CD4-positive, alpha-beta T cell treated with Interleukin-17A for 4 hours (primary cell): Measurements from ENCODE around the gene EEF1G.
A peak's percentile ranks its signal among the peaks of the same experiment; 100 is the strongest.
"Not testable (repeated sequence)": the region's sequence is repeated elsewhere in the genome, so short reads cannot be mapped to it uniquely, and the experiment has no call there.

ENCODE experiments used
- DNase-seq: peaks from one replicate; pipeline ENCODE4 v3.0.0-alpha.2; 2020; ENCODE audit warnings: mixed read lengths

EEF1G gene

DNA sequence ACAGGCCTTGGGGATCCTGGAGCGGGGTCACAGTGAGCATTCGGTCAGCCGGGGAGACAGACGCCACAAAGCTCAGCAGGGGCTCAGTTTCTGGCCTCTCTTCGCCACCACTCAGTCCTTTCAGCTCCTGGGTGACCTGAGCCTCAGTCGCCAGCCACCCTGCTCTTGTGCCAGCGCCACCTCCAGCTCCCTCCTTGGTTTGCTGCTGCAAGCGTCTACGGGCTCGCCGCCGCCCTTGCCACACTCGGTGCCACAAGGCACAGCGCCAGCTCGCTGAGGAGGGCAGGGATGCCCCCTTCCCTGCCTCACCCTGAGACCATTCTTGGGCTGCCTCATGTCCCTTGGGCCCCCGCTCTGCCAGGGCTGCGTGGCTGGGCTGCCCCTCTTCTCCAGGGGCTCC lies 1.5 kb upstream of the EEF1G start:
- no peak for DNase-seq

DNA sequence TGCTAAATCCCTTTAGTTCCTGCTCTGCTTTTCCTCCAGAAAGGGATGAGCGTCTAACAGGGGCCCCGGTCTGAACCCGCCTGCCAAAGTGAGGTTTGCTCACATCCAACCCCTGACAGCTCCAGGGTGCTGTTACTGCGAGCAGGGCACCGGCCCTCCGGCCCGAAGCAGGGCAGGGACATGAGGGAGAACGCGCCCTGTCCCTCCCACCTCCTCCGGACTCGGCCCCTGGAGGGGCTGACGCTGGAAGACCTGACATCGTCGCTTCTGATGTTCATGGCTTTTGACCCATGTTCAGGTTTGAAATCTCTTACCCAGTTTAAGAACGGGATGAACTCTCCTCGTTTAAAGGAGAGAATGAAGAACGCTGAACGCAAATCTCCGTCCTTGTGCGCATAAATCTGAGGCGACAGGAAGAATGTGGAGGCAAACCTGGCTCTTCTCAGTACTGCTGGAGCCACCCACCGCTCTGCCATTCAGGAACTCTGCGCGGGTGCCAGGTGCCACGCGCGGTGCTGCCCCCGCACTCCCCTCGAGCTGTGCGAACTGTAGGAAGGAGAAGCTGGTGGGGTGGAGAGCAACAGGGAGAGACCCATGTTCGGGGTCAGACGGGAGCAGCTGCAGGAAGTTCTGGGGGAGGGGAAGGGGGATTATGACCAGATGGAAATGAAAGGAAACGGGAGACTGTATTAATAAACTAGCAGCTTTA lies 826 bp upstream of the EEF1G start:
- no peak for DNase-seq

DNA sequence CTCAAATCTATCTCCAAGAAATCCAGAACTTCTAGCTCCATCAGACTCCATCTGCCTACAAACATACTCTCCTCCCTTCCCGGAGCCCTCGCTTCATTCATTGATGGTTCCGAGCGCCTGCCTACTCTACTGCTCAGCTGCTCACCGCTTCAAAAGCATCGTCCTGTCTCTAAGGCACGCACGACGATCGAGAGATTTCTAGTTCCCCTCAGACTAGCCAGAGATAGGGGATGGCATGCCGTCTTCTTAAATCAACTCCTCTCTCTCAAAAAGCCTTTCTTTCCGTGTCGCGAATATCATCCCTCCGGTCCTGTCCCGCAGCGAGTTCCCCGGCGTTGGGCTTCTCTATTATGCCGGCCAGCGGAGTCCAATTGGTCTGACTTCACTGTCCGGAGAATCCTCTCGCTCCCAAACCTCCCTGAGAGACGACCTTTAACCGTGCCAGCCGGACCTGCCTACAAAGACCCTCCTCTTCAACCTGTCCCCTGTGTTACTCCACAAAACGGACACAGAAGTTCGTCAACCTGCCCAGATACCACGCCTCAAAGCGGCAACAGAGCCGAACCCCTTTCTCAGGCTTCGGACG lies 592 bp downstream of the EEF1G start:
- no peak for DNase-seq

DNA sequence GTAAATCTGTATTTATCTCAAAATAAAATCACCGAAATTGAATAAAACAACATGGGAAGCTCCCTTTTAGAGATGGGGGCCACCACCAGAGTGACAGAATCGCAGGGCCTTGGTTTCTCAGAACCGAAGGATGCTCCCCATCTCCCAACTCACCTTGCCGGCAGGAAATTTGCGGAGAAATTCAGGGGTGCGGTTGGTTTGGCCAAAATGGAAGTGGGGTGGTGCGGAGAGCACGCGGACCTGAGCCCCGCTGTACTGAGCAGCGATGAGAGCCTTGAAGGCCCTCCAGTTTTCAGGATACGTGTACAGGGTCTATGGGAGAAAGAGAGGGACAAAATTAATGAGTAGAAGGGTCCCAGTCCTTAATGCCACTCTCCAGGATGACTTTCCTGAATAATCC lies 1.3 kb downstream of the EEF1G start:
- no peak for DNase-seq

DNA sequence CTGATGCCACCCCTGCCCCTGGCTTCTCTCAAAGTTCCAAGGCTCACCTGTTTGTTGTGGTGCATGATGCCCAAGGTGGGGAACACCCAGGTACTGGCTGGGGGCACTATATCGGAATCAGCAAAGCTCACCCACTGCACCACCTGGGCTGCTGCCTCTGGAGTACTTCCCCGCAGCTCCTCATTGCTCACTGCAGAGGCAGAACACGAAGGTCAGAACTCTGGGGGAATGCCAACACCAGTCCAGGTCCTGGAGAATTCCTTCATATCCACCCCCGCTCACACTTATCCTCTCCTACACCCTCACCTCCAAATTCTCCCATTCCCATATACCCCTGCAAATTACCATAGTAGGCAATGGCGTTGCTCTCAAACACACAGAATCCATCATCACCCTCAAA lies 2.2 kb downstream of the EEF1G start:
- not testable (repeated sequence) for DNase-seq

DNA sequence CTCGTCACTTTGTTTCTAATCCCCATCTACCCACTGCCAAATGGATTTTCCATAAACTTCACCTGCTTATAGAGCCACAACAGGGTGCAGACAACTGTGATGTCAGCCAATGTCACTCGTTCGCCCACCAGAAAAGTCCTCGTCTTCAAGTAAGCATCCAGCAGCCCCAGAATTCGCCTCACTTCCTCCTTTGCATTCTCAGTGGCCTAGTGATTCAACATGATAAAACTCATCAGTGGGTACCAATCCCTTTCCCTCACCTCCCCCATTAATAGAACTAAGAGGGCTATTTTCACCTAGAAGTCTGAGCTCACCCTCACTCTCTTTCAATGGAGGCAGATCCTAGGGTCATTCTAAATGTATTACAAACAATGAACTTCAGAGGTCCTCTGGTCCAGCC lies 2.8 kb downstream of the EEF1G start:
- not testable (repeated sequence) for DNase-seq

DNA sequence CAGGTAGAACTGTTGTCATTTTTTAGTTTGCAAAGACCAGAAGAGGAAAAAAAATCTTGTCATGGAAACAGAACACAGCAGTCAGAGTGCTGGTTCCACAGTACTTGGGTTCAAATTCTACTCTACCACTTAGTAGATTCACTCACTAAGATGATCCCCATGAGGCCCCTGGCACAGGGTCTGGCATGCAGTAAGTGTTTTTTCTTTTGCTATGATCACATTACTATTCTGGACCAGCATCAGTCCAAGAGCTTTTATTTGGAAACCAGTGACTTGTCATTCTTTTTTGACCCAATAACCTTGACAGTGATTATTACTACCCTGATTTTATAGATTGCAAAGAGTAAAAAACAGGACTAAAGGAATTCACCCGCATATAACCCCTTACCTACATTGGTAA lies 4.1 kb downstream of the EEF1G start:
- DNase-seq, result no peak

DNA sequence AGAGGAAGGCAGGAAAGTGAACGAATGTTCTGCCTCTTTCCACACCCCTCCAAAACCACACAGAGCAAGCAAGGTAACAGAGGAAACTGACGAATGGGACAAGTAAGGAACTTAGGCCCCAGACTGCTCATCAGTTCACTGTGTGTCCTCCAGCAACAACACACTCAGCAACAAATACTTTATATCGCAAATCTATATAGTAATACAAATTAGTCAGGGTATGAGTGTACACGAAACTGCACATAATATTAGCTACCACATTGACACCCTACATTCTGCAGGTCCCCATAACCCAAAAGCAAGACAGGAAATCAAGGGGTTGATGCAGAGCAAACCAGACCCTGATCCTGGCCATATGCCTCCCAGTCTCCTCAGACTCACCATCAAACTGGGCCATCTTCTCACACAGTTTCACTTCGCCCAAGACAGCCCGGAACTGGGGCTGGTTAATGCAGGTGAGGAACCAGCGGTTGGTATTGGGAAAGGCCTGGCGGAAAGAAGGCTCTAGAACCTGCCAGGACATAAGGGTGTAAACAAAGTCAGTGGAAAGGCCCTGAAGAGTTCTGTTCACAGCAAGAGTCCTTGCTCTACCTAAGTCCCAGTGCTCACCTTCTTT lies 6.6 kb downstream of the EEF1G start:
- no peak for DNase-seq

DNA sequence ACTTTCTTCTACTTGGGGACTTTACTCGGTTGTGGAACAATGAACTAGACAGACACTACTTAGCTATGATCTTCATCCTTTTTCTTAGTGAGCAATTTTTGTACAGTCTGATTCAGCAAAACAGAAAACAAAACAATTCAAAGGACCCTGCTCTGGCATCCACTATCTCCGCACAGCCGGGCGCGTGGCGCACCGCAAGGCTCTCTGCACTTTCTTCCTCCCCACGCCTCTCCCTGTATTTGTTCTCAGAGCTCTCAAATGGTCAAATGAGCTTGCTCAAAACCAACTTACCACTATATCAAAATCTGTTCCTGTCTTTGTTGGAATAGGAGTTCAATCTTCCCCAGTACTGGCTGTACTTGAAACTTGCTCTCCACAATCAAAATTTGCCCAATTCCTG lies 7.4 kb downstream of the EEF1G start:
- DNase-seq, result no peak

DNA sequence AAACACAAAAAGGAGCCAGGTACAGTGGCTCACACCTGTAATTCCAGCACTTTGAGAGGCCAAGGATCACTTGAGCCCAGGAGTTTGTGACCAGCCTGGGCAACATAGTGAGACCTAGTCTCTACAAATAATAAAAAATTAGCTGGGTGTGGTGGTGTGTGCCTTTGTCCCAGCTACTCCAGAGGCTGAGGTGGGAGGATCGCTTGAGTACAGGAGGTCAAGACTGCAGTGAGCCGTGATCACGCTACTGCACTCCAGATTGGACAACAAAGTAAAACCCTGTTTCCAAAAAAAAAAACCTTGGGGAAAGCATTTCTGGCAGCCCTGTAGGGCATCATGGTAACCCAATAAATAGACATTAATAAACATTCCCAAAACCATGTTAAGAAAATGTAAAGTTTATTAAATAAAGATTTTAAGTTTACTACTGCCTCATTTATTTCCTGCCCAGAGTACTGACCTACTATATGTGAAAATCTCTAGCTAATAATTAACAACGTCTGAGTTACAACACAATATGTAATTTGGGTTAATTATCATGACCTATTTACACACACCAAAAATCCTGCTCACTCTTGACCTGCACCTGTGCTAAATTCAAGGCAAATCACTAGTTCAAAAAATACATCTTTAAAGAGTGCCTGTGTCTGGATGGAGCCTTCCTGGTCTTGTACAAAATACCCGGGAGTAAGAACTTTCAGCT lies 8.4 kb downstream of the EEF1G start:
- no peak for DNase-seq

DNA sequence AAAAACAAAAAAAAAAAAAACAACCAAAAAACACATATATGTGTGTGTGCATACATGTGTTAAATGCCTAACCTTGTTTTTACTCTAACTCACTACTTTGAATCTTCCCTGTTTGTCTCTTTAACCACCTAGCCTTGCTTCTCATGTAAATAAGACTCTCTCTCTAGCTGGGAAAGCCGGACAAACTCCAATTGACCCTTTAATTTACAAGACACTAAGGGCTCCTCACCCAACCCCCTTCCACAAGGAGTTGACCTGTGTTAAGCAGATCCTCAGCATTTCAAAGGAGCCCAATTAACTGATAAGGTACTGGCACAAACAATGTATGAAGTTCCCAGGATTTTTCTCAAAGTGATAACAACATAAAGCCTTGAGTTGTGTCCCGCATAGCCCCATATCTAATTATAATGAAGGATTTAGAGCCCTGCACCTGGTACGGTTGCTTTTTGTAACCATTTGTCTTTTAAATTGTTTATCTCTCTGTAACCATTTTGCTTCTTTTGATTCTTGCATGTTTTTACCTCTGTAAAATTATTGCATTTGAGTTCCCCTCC lies 11.9 kb downstream of the EEF1G start:
- not testable (repeated sequence) for DNase-seq

DNA sequence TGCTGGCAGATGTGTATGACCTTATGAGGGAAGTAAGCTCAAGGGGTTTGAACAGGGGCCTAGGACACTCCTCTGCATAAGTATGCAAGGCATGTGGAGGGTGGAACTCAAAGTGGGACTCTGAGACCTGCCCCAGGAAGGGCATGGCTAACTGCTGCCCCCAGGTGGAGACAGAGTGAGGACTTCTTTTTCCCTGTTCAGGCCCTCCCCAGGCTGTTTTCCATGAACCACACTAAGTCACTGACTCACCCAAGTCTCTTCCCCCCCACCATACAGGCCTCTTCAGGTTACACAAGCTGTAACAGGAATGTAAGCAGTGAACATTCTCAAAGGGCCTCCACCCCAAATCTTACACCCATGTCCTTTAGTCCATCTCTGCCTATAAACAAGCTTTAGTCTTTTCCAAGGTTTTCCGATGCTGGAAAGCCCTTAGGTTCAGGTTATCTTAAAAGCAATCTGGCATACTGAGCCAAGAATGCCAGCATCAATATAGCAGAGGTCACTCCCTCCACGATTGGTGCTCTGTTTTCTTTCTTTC lies 13.1 kb downstream of the EEF1G start:
- DNase-seq, result peak; percentile 90

DNA sequence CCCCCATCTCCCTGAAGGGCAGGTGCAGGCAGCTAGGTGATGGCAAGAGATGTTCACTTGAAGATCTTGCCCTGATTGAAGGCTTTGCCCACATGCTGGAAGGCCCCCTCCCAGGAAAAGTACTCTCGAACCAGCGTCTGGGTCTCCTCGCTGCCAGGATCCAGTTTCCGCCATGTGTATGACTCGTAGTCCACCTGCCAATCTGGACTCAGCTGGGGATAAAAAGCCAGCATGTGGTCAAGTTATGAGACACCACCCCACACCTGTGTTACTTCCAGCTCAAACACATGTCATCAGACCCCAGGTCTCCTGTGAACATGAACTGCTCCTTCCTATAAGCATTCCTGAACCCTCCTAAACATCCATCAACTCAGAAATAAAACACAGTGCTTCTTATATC lies 14.1 kb downstream of the EEF1G start:
- not testable (repeated sequence) for DNase-seq

DNA sequence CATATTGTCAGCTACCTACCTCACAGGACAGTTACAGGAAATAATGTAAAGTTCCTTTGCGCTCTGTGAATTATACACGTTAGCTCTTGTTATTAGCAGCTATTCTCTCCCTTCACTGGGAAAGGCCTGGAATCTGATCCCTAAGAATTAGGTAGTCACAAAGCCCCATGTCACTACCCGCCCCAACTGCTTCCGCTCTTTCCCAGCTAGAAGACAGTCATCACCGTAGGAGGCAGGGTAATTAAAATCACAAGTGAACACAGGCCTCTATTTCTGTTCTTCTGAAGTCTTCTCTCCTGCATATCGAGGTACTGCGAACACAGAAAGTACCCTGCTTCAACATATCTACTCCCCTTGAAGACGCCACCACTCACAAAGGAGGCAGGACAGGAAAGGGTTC lies 14.5 kb downstream of the EEF1G start:
- DNase-seq, result no peak

DNA sequence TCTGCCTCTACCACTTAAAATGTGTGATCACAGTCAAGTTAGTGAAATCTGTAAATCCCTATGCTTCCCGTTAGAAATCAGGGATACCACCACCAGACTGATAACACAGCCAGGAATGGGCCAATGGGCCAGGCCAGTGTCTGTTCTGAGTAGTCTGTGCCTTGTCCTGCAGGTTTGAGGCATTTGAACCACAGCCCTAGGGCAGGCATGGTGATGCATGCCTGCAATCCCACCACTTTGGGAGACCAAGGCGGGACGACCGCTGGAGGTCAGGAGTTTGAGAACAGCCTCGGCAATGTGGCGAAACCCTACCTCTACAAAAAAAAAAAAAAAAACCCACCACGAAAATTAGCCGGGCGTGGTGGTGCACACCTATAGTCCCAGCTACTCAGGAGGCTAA lies 15.0 kb downstream of the EEF1G start:
- no peak for DNase-seq

DNA sequence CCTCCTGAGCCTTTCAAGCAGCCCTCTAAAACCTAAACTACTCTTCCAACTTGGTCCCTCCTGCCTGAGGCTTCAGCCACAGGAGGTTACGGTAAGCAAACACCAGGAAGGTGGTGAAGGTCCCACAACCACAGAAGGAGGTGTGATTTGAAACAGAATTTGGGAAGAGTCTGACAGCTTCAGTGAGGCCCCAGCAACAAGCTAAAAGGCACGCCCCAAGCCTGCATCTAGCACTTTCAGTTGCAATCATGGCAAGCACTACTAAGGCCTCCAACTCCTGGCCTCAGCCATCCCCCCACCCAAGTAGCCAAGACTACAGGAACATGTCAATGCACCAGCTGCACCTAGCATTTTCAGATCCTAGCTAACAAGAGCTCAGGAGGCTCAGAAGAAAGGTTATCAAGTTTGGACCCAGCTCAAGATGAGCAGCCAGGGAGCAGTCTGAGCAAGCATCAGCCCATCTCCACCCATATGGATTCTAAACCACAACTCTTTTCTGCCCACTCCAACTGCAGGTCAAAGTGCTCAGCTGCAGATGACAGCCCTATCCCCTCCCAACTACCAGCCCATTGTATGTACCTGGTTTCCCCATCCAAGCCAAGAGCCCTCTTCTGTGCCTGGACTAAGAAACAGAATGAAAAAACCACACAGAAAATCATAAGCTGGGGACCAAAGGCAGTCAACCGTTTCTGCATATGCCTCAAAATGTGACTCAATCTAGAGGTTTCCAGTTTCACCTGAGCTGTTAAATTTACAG lies 16.6 kb downstream of the EEF1G start:
- DNase-seq, result peak; percentile 69

DNA sequence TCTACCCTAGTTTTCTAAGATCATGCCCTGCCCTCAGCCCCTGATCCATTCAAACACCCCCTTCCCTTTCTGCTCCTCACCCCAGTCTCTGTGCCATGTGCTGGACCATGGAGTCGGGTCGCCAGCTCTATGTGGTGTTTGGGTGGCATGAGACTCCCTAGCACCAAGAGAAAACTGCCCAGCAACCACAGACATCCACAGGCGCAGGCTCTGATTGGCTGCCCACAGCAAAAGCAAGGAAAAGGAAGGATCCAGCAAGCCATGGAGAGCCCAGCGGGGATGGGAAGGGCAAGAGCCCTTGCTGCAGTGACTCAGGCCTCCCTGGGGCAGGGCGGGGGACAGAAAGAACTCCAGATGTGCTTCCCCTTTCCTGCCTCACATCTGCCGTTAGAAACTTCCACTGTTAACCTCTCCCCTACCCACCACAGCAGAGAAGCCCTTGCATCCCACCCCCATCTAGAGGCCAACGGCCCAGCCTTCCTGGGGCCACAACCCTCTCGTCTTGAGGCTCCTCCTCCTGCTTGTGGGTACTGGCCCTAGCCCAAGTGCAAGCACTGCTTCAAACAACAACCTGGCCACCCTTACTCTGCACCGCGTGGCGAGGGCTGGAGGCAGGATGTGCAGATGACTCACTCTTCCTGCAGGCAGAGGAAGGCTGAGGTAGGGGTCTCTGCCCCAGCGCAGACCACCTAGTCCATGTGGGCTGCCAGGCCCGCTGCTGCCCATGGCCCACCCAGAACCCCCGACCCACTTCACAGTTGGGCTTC lies 17.4 kb downstream of the EEF1G start:
- DNase-seq, result peak; percentile 87

DNA sequence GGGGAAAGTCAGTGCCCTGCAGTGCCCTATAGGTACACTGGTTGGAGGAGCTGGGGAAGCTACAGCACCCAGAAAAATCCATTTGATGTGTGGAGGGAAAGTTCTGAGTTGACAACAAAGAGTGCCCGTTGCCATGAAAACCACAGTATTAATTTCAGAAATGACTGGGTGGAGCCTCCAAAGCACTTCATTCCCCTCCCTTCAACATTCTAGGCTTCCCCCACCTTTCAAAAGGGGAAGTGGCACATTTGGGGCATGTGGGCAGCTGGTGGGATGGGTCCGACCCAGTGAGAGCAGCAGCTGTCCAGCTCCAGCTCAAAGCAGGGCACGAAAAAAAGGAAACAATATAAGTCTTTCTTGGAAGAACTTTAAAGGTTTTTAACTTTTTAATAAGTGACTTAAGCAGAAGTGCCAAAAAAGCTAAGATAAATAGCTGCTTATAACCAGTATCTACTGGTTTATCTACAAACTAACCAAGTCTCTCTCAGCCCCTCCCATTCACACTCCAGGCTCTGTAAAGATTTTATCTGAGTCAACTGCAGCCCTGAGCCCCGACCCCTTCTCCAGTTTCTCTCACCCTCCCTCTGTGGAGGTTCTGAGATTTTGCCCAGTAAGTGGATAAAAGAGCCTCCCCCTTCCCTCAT lies 18.1 kb downstream of the EEF1G start:
- peak; percentile 49 for DNase-seq

DNA sequence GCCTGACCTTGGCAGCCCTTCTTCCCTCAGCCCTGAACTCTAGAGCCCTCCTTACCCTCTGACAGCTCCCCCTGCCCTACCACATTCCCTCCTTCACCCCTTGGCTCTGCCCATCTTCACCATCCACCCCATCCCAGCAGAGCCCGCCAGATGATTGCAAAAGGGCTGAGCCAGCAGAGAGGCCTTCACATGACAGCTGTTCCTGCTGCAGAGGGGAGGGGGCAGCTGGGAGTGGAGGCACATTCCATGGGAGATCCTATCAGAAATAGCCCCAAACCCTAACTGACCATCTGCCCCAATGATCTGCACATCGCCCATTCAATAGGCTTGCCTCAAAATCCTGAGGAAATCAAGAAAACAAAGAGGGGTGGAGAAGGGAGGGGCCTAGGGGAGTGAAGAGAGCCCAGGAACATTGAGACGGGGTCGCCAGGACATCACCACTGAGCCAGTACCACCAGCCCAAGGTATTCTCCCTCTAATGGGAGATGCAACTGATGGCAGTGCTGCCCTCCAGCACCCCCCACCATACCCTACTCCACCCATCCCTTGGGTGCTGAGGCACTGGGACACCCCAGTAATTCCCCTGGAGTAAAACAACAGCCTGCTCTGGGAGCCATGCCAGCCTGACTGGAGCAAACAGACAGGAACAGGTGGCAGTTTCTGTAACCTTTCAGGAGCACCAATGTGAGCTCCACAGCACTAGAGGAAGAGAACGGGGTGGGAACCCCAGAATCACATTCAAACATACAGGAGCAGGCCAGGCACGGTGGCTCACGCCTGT lies 19.1 kb downstream of the EEF1G start:
- no peak for DNase-seq

DNA sequence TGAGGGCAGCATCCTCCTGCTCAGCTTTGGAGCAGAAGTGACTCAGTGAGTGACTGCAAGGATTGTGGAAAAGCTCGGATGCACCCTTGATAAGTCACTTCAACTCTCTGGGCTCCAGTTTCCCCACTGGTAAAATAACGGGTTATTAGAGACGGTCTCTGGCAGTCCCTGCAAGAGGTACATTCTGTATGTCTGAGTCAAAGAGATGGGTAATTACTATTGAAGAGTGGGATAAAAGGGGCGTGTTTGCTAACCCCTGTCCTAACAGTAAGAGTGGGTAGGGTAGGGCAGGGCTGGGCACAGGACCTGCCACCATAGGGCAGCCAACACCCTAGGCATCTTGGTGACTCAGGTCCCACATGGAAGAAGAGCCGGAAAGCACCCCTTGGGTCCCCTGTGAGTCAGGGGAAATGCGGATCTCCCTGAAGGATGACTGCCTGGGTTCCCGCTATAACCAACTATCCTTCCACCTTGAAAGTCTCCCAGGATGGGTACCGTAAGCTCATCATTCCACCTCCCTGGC lies 19.8 kb downstream of the EEF1G start:
- DNase-seq, result no peak
